ENCODE data around the gene PSMD6.

Gene PSMD6

DNA sequence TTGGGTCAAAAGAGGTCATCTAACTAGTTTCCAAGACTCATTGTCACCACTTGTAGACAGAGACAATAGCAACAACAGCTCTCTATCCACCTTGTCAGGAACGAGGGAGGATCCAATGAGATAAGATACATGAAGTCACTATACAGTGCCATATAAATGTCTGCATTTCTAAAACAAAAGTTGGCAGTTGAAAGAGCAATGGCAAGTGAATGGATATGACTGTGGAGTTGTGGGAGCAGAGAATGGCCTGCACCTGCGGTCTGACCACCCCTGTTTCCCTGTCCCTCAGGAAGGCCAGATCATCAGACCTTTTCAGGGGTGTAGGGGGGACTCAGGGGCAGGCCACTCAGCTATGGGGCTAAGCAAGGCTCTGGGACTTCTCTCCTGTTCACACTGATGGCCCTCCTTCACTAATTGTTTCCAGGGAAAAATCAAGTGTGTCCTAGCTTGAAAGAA is 40.7 kb upstream of the PSMD6 start:
- TF ChIP-seq, protein P1, sequence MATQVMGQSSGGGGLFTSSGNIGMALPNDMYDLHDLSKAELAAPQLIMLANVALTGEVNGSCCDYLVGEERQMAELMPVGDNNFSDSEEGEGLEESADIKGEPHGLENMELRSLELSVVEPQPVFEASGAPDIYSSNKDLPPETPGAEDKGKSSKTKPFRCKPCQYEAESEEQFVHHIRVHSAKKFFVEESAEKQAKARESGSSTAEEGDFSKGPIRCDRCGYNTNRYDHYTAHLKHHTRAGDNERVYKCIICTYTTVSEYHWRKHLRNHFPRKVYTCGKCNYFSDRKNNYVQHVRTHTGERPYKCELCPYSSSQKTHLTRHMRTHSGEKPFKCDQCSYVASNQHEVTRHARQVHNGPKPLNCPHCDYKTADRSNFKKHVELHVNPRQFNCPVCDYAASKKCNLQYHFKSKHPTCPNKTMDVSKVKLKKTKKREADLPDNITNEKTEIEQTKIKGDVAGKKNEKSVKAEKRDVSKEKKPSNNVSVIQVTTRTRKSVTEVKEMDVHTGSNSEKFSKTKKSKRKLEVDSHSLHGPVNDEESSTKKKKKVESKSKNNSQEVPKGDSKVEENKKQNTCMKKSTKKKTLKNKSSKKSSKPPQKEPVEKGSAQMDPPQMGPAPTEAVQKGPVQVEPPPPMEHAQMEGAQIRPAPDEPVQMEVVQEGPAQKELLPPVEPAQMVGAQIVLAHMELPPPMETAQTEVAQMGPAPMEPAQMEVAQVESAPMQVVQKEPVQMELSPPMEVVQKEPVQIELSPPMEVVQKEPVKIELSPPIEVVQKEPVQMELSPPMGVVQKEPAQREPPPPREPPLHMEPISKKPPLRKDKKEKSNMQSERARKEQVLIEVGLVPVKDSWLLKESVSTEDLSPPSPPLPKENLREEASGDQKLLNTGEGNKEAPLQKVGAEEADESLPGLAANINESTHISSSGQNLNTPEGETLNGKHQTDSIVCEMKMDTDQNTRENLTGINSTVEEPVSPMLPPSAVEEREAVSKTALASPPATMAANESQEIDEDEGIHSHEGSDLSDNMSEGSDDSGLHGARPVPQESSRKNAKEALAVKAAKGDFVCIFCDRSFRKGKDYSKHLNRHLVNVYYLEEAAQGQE (IDR thresholded peaks at IDR 0.05; ENCODE audit: insufficient read depth in 1 of 2, low read depth in 2 of 2, low read length in 2 of 2): no peak
- TF ChIP-seq TAF1 (IDR thresholded peaks at IDR 0.05; ENCODE audit: borderline replicate concordance, insufficient read depth, low read length) (no peak), FOXP2 (optimal IDR thresholded peaks at IDR 0.05; ENCODE audit: borderline replicate concordance, extremely low read depth, extremely low read length, insufficient read depth) (no peak), POLR2AphosphoS5 (IDR thresholded peaks at IDR 0.05; ENCODE audit: low read depth, low read length) (no peak), SIN3A (IDR thresholded peaks at IDR 0.05; ENCODE audit: borderline replicate concordance, insufficient read depth, low read length) (no peak)

DNA sequence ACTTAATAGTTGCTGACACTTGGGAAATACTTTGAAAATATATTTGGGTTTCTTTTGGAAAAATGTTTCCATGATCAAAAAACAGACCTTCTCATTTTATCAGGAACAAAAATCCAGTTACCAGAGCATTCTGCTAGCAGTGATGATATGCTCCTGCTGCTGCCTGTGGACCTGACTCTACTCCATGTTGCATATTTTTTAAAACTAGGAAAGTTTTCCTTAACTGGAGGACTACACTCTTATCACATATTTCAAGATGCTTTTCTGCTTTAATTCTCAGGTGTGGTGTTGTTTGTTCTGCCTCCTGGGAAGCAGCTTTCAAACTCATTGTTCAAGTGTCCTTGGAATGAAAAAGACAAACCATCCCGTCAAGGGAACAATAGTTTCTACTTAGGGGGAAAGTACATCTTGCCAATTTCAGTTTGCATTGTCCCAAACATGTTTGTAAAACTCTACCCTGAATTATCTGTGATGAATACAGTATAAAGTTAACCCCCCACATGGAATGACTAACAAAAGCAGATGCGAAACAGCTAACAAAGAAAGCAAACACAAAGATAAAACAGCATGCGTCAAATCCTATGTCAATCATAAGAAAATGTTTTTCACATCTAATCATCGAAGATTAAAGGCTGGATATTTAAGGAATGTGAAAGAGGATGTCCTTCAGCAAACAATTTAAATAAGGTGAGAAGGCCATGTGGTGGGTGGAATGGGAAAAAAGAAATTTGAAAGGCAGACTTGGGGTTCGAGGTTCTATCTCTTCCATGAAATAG is 40.1 kb upstream of the PSMD6 start:
- TF ChIP-seq TAF1 (IDR thresholded peaks at IDR 0.05; ENCODE audit: borderline replicate concordance, insufficient read depth, low read length): no peak
- TF ChIP-seq SIN3A (IDR thresholded peaks at IDR 0.05; ENCODE audit: borderline replicate concordance, insufficient read depth, low read length): no peak
- no peak for TF ChIP-seq POLR2AphosphoS5 (IDR thresholded peaks at IDR 0.05; ENCODE audit: low read depth, low read length)
- TF ChIP-seq FOXP2 (optimal IDR thresholded peaks at IDR 0.05; ENCODE audit: borderline replicate concordance, extremely low read depth, extremely low read length, insufficient read depth): no peak

DNA sequence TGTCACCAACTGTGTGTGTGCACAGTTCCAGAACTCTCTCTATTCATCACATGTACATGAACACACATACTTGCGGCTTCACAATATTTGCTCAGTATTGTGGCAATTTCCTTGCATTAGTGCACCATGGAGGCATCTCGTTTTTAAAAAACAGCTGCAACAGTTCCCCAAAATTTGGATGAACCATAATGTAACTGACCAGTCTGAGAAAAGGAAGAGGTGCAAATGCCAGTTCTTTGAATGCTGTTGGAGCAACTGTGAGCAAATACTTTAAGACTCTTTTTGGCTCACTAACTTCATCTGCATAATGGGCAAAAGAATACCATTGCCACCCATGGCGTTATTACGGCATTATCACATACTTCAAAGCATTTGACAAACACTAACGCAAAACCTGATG is 38.3 kb upstream of the PSMD6 start:
- TF ChIP-seq, protein P1 (IDR thresholded peaks at IDR 0.05; ENCODE audit: insufficient read depth in 1 of 2, low read depth in 2 of 2, low read length in 2 of 2): no peak
- TF ChIP-seq SIN3A (IDR thresholded peaks at IDR 0.05; ENCODE audit: borderline replicate concordance, insufficient read depth, low read length): no peak
- no peak for TF ChIP-seq FOXP2 (optimal IDR thresholded peaks at IDR 0.05; ENCODE audit: borderline replicate concordance, extremely low read depth, extremely low read length, insufficient read depth)
- no peak for TF ChIP-seq TAF1 (IDR thresholded peaks at IDR 0.05; ENCODE audit: borderline replicate concordance, insufficient read depth, low read length)
- TF ChIP-seq POLR2AphosphoS5 (IDR thresholded peaks at IDR 0.05; ENCODE audit: low read depth, low read length): no peak

DNA sequence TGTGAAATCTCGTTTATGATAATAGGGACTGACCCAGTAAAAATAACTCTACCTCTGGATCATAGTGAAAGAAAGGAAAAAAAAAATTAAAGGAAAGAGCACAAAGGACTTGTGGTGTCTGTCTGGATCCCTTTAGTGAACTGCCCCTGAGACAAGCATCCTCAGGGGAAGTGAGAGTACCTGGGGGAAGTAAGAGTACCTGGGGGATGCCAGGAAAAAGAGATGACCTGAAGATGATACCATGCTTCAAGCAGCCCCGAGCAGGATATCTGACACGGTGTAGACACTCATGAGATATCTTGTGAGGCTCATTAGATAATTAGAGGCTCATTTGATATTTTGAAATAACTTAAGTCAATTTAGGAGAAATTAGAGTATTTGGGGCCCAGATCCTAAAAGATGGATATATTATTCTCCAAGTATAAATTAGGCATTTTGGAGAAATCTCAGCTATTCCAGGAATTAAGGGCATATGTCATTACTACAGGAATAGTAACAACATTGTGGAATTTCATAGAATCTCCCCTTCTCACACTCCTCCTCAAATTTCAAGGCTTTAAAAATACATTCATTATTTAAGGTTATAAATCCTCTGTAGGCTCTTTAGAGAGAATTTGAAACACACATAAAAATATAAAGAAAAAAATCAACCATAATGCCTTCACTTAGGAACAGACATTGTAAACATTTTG is 36.3 kb upstream of the PSMD6 start:
- TF ChIP-seq FOXP2 (optimal IDR thresholded peaks at IDR 0.05; ENCODE audit: borderline replicate concordance, extremely low read depth, extremely low read length, insufficient read depth) (no peak), POLR2AphosphoS5 (IDR thresholded peaks at IDR 0.05; ENCODE audit: low read depth, low read length) (no peak), TAF1 (IDR thresholded peaks at IDR 0.05; ENCODE audit: borderline replicate concordance, insufficient read depth, low read length) (no peak), SIN3A (IDR thresholded peaks at IDR 0.05; ENCODE audit: borderline replicate concordance, insufficient read depth, low read length) (no peak)
- TF ChIP-seq, protein P1 (IDR thresholded peaks at IDR 0.05; ENCODE audit: insufficient read depth in 1 of 2, low read depth in 2 of 2, low read length in 2 of 2): no peak

DNA sequence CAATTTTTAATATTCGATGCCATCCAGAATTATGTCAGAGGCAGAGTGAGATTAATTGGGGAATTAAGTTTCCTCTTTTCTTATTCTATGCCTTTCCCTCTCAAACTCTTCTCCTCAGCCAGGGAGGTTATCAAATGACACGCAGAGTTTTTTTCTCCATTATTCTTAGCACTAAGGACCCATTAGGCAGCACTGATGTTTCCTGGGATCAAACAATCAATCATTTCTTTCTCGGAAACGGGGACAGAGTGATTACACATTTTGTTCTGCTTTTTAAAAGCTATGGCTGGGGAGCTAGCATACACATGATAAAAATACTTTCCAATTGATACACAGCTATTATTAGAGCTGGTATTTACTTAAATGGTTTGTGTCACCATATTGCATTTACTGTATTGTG is 35.3 kb upstream of the PSMD6 start:
- TF ChIP-seq TAF1 (IDR thresholded peaks at IDR 0.05; ENCODE audit: borderline replicate concordance, insufficient read depth, low read length) (no peak), FOXP2 (optimal IDR thresholded peaks at IDR 0.05; ENCODE audit: borderline replicate concordance, extremely low read depth, extremely low read length, insufficient read depth) (no peak), POLR2AphosphoS5 (IDR thresholded peaks at IDR 0.05; ENCODE audit: low read depth, low read length) (no peak), SIN3A (IDR thresholded peaks at IDR 0.05; ENCODE audit: borderline replicate concordance, insufficient read depth, low read length) (no peak)
- TF ChIP-seq, protein P1 (IDR thresholded peaks at IDR 0.05; ENCODE audit: insufficient read depth in 1 of 2, low read depth in 2 of 2, low read length in 2 of 2): no peak

Data from PFSK-1 (cell line).